G401.6 (cell line): Measurements from ENCODE around the gene TMCC2.

Source experiments
- FAIRE-seq: peaks from 2 replicates; lab custom pipeline; 2012; peaks lifted over from hg19 to GRCh38; lab: Jason Lieb, UNC

TMCC2 gene

GRCh38 chr1:205240118-205240517 is 12.4 kb downstream of the TMCC2 start:
- FAIRE-seq, result no peak

GRCh38 chr1:205240569-205240968 is 12.8 kb downstream of the TMCC2 start:
- FAIRE-seq, result no peak

DNA sequence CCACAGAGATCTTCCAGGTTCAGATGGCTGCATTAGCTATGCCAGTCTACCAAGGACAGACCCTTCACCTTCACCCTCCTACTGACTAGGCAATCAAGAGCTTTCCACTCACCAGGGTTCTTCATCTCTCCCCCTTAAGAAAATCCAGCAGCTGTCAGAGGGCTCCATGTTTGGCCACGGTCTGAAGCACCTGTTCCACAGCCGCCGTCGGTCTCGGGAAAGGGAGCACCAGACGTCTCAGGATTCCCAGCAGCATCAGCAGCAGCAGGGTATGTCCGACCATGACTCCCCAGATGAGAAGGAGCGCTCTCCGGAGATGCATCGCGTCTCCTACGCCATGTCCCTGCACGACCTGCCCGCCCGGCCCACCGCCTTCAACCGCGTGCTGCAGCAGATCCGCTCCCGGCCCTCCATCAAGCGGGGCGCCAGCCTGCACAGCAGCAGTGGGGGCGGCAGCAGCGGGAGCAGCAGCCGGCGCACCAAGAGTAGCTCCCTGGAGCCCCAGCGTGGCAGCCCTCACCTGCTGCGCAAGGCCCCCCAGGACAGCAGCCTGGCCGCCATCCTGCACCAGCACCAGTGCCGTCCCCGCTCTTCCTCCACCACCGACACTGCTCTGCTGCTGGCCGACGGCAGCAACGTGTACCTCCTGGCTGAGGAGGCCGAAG is 13.8 kb downstream of the TMCC2 start:
- no peak for FAIRE-seq

DNA sequence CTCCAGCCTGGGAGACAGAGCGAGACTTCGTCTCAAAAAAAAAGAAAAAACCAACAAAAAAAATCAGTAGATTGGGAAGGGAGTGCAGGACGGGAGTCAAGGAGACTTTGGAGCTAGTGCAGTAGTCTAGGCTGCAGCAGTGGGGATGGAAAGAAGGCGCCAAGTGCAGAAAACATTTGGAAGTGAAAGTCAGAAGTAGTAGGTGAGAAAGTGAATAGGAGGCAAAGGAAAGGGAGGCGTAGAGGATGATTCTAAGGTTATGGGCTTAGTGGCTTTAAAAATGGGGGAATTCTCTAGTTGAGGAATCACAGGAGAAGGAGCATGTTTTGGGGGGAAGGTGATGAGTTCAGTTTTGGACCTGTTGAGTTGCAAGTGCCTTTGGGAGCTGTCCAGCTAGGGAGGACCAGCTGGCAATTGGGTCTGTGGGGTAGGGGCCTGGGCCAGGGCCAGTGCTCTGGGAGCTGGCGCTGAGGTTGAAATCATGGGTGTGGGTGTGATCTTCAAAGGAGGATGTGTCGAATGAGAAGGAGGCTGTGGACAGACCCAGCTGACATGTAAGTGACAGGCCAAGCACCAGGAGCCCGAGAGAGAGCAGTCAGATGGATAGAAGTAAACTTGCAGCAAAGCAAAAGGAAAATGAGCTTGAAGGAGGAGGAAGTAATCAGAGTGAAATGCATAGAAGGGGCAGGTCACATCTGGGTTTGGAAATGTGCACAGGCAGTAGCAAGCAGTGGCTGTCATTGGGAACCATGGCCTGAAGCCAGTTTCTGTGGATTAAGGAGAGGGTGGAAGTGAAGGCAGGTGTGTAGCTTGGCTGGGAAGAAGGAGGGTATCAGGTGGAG is 15.8 kb downstream of the TMCC2 start:
- FAIRE-seq, result no peak

DNA sequence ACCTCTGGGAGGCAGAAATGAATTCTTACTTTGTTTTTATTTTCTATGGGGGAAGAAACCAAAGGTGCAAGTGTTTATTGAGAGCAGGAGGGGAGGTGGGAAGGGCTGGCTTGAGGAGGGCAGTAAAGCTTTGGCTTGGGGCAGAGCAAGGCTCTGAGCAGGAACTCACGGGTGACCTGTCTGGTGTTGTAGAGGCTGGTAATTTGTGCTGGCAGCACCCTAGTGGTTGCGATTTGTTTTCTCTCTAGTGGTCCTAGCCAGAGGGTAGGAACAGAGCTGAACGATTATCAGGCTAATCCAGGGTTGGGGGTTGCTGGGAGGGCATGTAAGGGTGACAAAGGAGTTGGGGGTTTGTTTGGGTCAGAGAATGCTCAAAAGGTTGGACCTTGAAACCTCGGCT is 16.6 kb downstream of the TMCC2 start:
- no peak for FAIRE-seq

GRCh38 chr1:205245096-205245495 is 17.4 kb downstream of the TMCC2 start:
- no peak for FAIRE-seq

DNA sequence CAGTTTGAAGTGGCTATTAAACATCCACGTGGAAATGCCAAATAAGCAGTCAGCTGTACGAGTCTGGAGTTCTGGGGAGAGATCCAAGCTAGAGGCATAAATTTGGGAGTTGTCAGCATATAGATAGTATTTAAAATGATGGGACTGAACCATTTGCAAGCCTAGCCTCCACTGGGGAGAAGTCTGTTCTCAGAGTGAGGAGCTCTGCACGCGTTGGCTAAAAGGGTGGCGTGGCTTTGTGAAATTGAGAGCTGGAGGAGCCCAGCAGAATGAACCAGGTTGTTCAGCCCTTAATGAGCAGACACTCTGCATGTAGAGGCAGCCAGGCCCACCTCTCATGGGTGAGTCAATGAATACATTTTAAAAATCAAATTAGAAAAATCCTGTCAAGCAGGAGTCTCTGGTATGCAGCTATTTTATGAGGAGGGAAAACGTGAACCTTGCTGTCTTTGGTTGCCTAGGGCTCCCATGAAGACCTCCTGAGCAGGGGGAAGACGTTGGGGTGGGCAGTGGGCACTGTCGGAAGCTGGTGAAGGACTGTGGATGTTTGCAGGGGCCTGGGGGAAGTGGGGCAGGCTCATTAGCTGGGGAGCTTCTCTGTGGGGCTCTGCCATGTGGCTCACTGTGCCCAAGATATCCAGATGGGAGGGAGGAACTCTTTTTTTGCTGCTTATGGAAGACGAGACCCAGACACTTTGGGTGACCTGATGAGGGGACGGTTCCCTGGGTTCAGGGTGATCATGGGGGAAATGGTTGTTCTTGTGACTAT is 18.8 kb downstream of the TMCC2 start:
- FAIRE-seq, result no peak

GRCh38 chr1:205247130-205247921 is 19.6 kb downstream of the TMCC2 start:
- FAIRE-seq, result no peak

DNA sequence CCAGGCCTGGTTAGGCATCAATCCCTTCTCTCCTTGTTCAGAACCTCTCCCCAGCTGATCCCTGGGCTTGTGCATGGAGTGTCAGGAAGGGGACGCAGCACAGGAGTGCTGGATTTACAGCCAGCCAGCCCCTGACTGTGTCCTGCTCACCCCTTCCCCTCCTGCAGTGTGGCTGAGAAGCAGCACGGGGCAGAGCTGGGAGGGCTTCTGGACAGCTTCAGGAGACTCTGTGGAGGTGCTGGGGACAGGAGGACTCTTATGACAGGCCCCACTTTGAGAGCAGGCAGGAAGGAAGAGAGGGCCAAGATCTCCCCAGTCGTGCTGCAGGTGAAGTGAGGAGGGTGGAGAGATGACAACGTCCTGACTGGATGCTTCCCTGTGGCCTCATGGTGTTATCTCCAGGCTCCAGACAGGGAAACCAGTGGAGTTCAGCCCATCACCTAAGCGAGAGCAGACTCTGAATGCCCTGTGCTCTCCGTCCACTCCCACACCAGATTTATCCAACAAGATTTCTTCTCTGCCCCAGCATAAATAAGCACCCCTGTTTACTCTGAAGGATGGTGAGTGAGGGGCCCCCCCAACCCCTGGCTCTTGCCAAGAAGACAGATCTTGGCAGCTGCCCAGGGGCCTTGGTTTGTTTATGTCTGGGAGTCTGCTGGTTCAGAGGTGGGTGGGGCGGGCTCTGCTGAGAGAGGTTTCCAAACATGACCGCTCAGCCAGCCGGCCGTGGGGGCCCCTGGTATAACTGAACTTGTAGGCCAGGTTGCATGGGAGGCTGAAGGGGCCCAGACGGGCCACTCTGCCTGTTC is 21.3 kb downstream of the TMCC2 start:
- FAIRE-seq, result no peak

DNA sequence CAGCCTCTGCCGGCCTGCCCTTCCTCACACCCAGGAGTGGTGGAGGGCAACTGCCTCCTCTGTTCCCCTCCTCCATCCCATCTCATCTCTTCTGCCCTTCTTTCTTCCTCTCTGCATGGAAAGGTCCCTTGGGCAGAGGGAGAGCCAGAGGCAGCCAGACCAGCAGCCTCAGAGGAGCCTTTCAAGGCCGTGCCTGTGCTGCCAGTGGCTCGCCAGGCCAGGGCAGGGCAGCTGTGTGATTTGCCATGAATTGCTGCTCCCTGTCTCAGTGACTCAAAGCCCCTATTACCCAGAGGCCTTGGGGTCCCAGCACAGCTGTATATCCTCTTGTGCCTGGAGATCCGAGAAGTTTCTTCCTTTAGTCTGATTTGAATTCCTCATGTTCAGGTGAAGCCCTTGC is 21.9 kb downstream of the TMCC2 start:
- FAIRE-seq, result no peak

- FAIRE-seq, result no peak
Measured at GRCh38 chr1:205250699-205251098, 23.0 kb downstream of the TMCC2 start.

- FAIRE-seq, result no peak
Measured at GRCh38 chr1:205251576-205251975, 23.8 kb downstream of the TMCC2 start.

GRCh38 chr1:205255941-205256780 is 28.4 kb downstream of the TMCC2 start:
- peak; percentile 66 for FAIRE-seq

- no peak for FAIRE-seq
Measured at GRCh38 chr1:205256951-205257625, 29.3 kb downstream of the TMCC2 start.

DNA sequence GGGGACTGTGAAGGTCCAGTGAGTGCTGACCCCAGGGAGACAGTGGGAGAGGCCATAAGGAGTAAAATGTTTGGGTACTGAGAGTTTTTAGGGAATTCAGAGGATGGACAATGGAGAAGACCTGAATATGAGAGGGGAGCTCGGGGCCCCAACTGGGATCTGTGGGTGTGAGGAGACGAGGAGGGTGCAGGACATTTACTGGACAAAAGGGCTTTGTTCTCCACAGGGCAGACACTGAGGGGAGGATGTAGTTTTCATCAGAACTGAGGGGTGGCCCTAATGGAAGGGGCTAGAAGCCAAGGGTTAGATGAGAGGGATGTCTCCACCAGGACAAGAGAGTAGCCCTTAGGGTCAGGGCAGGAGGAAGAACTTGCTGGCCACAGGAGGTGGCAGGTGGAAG is 30.0 kb downstream of the TMCC2 start:
- no peak for FAIRE-seq

- FAIRE-seq, result no peak
Measured at GRCh38 chr1:205258261-205258691, 30.5 kb downstream of the TMCC2 start.

DNA sequence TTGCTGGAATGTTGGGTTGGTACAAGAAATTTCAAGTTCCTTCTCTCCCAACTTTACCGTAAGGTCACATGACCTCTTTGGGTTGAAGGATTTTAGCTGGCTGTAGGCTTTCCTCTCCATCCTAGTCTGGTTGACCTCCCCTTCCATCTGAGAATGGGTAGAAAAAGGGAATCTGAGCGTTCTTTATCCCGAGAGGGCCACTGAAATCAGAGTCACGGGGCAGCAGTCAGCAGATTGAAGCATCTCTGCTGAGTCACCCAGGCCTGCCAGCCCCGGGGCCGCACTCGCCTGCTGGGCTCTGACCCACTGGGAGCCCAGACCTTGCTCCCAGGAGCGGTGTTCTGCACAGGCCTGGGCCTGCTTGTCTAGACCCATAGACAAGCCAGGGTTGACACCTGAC is 31.0 kb downstream of the TMCC2 start:
- no peak for FAIRE-seq

DNA sequence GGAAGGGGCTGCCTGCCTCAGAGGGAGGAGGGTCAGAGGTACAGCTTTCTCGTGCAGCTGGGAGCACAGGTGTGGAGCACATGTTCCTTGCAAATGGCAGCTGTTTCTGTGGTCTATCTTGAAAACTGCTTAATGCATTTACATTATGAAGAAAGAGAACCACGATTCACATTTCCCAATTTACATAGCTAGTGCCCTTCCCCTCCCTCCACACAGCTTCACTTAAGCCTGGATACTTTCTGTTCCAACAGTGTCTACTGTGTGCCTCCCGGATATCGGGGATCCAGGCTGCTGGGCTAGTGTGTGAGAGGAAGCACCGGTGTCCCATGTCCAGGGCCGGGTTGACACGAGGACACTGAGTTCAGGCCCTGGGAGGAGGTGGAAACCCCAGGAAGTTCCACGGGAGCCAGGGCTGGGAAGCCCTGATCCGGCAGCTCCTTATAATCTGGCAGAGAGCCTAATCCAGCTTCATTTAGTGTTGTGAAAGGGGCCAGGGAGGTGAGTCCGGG is 31.6 kb downstream of the TMCC2 start:
- no peak for FAIRE-seq

GRCh38 chr1:205259998-205260397 is 32.3 kb downstream of the TMCC2 start:
- FAIRE-seq, result no peak
